ENCODE data around the gene EP400.

Gene EP400

GRCh38 chr12:131986910-131987309 is 37.2 kb downstream of the EP400 start:
- Histone ChIP-seq H3K27me3 (ENCODE audit: control insufficient read depth in 2 of 2, insufficient read depth in 2 of 2, low read length in 2 of 2) (no peaks in the 10 kb centered on the region), H3K36me3 (ENCODE audit: control insufficient read depth in 2 of 2, insufficient read depth in 2 of 2, low read length in 2 of 2) (peaks cover 54 to 74% of the 10 kb centered on the region in 2 donors), H3K27ac (ENCODE audit: low read depth in 2 of 2, low read length in 2 of 2) (no peak overlapping the region), H3K4me1 (ENCODE audit: control insufficient read depth in 2 of 2, insufficient read depth in 2 of 2, low read length in 2 of 2) (no peaks in the 10 kb centered on the region), H3K9ac (ENCODE audit: low read depth in 1 of 2, low read length in 2 of 2) (no peak overlapping the region), H3K9me3 (ENCODE audit: control insufficient read depth in 2 of 2, low read length in 2 of 2) (no peaks in the 10 kb centered on the region), H3K4me3 (ENCODE audit: low read length in 2 of 2) (no peak overlapping the region)

GRCh38 chr12:131987552-131987951 is 37.8 kb downstream of the EP400 start:
- no peaks in the 10 kb centered on the region for H3K27me3 ChIP-seq (ENCODE audit: control insufficient read depth in 2 of 2, insufficient read depth in 2 of 2, low read length in 2 of 2)
- peaks cover 59 to 74% of the 10 kb centered on the region in 2 donors for H3K36me3 ChIP-seq (ENCODE audit: control insufficient read depth in 2 of 2, insufficient read depth in 2 of 2, low read length in 2 of 2)
- no peak overlapping the region for H3K4me3 ChIP-seq (ENCODE audit: low read length in 2 of 2)
- no peak overlapping the region for H3K27ac ChIP-seq (ENCODE audit: low read depth in 2 of 2, low read length in 2 of 2)
- H3K9ac ChIP-seq (ENCODE audit: low read depth in 1 of 2, low read length in 2 of 2), result no peak overlapping the region
- H3K9me3 ChIP-seq (ENCODE audit: control insufficient read depth in 2 of 2, low read length in 2 of 2), result no peaks in the 10 kb centered on the region
- no peaks in the 10 kb centered on the region for H3K4me1 ChIP-seq (ENCODE audit: control insufficient read depth in 2 of 2, insufficient read depth in 2 of 2, low read length in 2 of 2)

GRCh38 chr12:131988054-131988796 is 38.5 kb downstream of the EP400 start:
- no peak overlapping the region for H3K27ac ChIP-seq (ENCODE audit: low read depth in 2 of 2, low read length in 2 of 2)

GRCh38 chr12:131989021-131989420 is 39.3 kb downstream of the EP400 start:
- Histone ChIP-seq H3K9me3 (ENCODE audit: control insufficient read depth in 2 of 2, low read length in 2 of 2) (no peaks in the 10 kb centered on the region), H3K4me1 (ENCODE audit: control insufficient read depth in 2 of 2, insufficient read depth in 2 of 2, low read length in 2 of 2) (no peaks in the 10 kb centered on the region), H3K9ac (ENCODE audit: low read depth in 1 of 2, low read length in 2 of 2) (no peak overlapping the region), H3K4me3 (ENCODE audit: low read length in 2 of 2) (no peak overlapping the region), H3K36me3 (ENCODE audit: control insufficient read depth in 2 of 2, insufficient read depth in 2 of 2, low read length in 2 of 2) (peaks cover 65 to 80% of the 10 kb centered on the region in 2 donors), H3K27me3 (ENCODE audit: control insufficient read depth in 2 of 2, insufficient read depth in 2 of 2, low read length in 2 of 2) (no peaks in the 10 kb centered on the region), H3K27ac (ENCODE audit: low read depth in 2 of 2, low read length in 2 of 2) (no peak overlapping the region)

More at GRCh38 chr12:131988054-131988796, 38.5 kb downstream of the EP400 start:
- no peak overlapping the region for H3K9ac ChIP-seq (ENCODE audit: low read depth in 1 of 2, low read length in 2 of 2)
- no peaks in the 10 kb centered on the region for H3K27me3 ChIP-seq (ENCODE audit: control insufficient read depth in 2 of 2, insufficient read depth in 2 of 2, low read length in 2 of 2)
- H3K4me3 ChIP-seq (ENCODE audit: low read length in 2 of 2), result no peak overlapping the region
- peaks cover 62 to 76% of the 10 kb centered on the region in 2 donors for H3K36me3 ChIP-seq (ENCODE audit: control insufficient read depth in 2 of 2, insufficient read depth in 2 of 2, low read length in 2 of 2)
- no peaks in the 10 kb centered on the region for H3K9me3 ChIP-seq (ENCODE audit: control insufficient read depth in 2 of 2, low read length in 2 of 2)
- H3K4me1 ChIP-seq (ENCODE audit: control insufficient read depth in 2 of 2, insufficient read depth in 2 of 2, low read length in 2 of 2), result no peaks in the 10 kb centered on the region

GRCh38 chr12:131990066-131990979 is 40.6 kb downstream of the EP400 start:
- H3K36me3 ChIP-seq (ENCODE audit: control insufficient read depth in 2 of 2, insufficient read depth in 2 of 2, low read length in 2 of 2), result peaks cover 75 to 85% of the 10 kb centered on the region in 2 donors
- H3K4me1 ChIP-seq (ENCODE audit: control insufficient read depth in 2 of 2, insufficient read depth in 2 of 2, low read length in 2 of 2), result no peaks in the 10 kb centered on the region

GRCh38 chr12:131990980-131991305 is 41.2 kb downstream of the EP400 start:
- Histone ChIP-seq H3K4me1 (ENCODE audit: control insufficient read depth in 2 of 2, insufficient read depth in 2 of 2, low read length in 2 of 2) (no peaks in the 10 kb centered on the region), H3K36me3 (ENCODE audit: control insufficient read depth in 2 of 2, insufficient read depth in 2 of 2, low read length in 2 of 2) (peaks cover 75 to 88% of the 10 kb centered on the region in 2 donors), H3K27ac (ENCODE audit: low read depth in 2 of 2, low read length in 2 of 2) (no peak overlapping the region), H3K4me3 (ENCODE audit: low read length in 2 of 2) (no peak overlapping the region), H3K27me3 (ENCODE audit: control insufficient read depth in 2 of 2, insufficient read depth in 2 of 2, low read length in 2 of 2) (no peaks in the 10 kb centered on the region), H3K9me3 (ENCODE audit: control insufficient read depth in 2 of 2, low read length in 2 of 2) (no peaks in the 10 kb centered on the region), H3K9ac (ENCODE audit: low read depth in 1 of 2, low read length in 2 of 2) (no peak overlapping the region)

More at GRCh38 chr12:131990066-131990979, 40.6 kb downstream of the EP400 start:
- no peaks in the 10 kb centered on the region for H3K27me3 ChIP-seq (ENCODE audit: control insufficient read depth in 2 of 2, insufficient read depth in 2 of 2, low read length in 2 of 2)
- H3K9ac ChIP-seq (ENCODE audit: low read depth in 1 of 2, low read length in 2 of 2), result no peak overlapping the region
- no peaks in the 10 kb centered on the region for H3K9me3 ChIP-seq (ENCODE audit: control insufficient read depth in 2 of 2, low read length in 2 of 2)
- H3K4me3 ChIP-seq (ENCODE audit: low read length in 2 of 2), result no peak overlapping the region
- no peak overlapping the region for H3K27ac ChIP-seq (ENCODE audit: low read depth in 2 of 2, low read length in 2 of 2)

GRCh38 chr12:131991816-131992430 is 42.2 kb downstream of the EP400 start:
- Histone ChIP-seq H3K9me3 (ENCODE audit: control insufficient read depth in 2 of 2, low read length in 2 of 2) (no peaks in the 10 kb centered on the region), H3K27ac (ENCODE audit: low read depth in 2 of 2, low read length in 2 of 2) (no peak overlapping the region), H3K27me3 (ENCODE audit: control insufficient read depth in 2 of 2, insufficient read depth in 2 of 2, low read length in 2 of 2) (no peaks in the 10 kb centered on the region), H3K36me3 (ENCODE audit: control insufficient read depth in 2 of 2, insufficient read depth in 2 of 2, low read length in 2 of 2) (peaks cover 71 to 82% of the 10 kb centered on the region in 2 donors), H3K4me3 (ENCODE audit: low read length in 2 of 2) (no peak overlapping the region), H3K9ac (ENCODE audit: low read depth in 1 of 2, low read length in 2 of 2) (no peak overlapping the region), H3K4me1 (ENCODE audit: control insufficient read depth in 2 of 2, insufficient read depth in 2 of 2, low read length in 2 of 2) (no peaks in the 10 kb centered on the region)

GRCh38 chr12:131994589-131994988 is 44.8 kb downstream of the EP400 start:
- Histone ChIP-seq H3K9me3 (ENCODE audit: control insufficient read depth in 2 of 2, low read length in 2 of 2) (no peaks in the 10 kb centered on the region), H3K36me3 (ENCODE audit: control insufficient read depth in 2 of 2, insufficient read depth in 2 of 2, low read length in 2 of 2) (peaks cover 53 to 60% of the 10 kb centered on the region in 2 donors), H3K4me1 (ENCODE audit: control insufficient read depth in 2 of 2, insufficient read depth in 2 of 2, low read length in 2 of 2) (no peaks in the 10 kb centered on the region), H3K4me3 (ENCODE audit: low read length in 2 of 2) (no peak overlapping the region), H3K27me3 (ENCODE audit: control insufficient read depth in 2 of 2, insufficient read depth in 2 of 2, low read length in 2 of 2) (no peaks in the 10 kb centered on the region), H3K9ac (ENCODE audit: low read depth in 1 of 2, low read length in 2 of 2) (no peak overlapping the region), H3K27ac (ENCODE audit: low read depth in 2 of 2, low read length in 2 of 2) (no peak overlapping the region)

GRCh38 chr12:132000286-132000872 is 50.6 kb downstream of the EP400 start:
- Histone ChIP-seq H3K9me3 (ENCODE audit: control insufficient read depth in 2 of 2, low read length in 2 of 2) (no peaks in the 10 kb centered on the region), H3K27me3 (ENCODE audit: control insufficient read depth in 2 of 2, insufficient read depth in 2 of 2, low read length in 2 of 2) (no peaks in the 10 kb centered on the region), H3K36me3 (ENCODE audit: control insufficient read depth in 2 of 2, insufficient read depth in 2 of 2, low read length in 2 of 2) (peaks cover 8 to 14% of the 10 kb centered on the region in 2 donors), H3K4me1 (ENCODE audit: control insufficient read depth in 2 of 2, insufficient read depth in 2 of 2, low read length in 2 of 2) (no peaks in the 10 kb centered on the region), H3K4me3 (ENCODE audit: low read length in 2 of 2) (no peak overlapping the region), H3K9ac (ENCODE audit: low read depth in 1 of 2, low read length in 2 of 2) (no peak overlapping the region), H3K27ac (ENCODE audit: low read depth in 2 of 2, low read length in 2 of 2) (no peak overlapping the region)
